HEK293T (cell line): Measurements from ENCODE around the gene CPM.

Source experiments
- CTCF ChIA-PET: fragments of 350-600 bp; formaldehyde crosslinking; extraction: SDS; loops from one replicate; lab custom pipeline; 2021; ENCODE audit warnings: antibody characterized with exemption, inconsistent platforms; lab: Yijun Ruan, JAX
- POLR2A ChIA-PET: fragments of 350-600 bp; formaldehyde crosslinking; extraction: SDS; loops from one replicate; lab custom pipeline; 2020; ENCODE audit warnings: antibody characterized with exemption, inconsistent platforms; lab: Yijun Ruan, JAX
- DNase-seq: peaks from one replicate; pipeline ENCODE4 v3.0.0; 2012; ENCODE audit warnings: mixed read lengths; ENCODE audit errors: extremely low spot score
- ARNT ChIP-seq: fragments of 450-650 bp; IDR thresholded peaks from 2 replicates; pipeline ENCODE4 v1.6.1; 2017; ENCODE audit warnings: mild to moderate bottlenecking
- BHLHE40 ChIP-seq: fragments of 450-650 bp; IDR thresholded peaks from 2 replicates; pipeline ENCODE4 v1.6.1; 2016; ENCODE audit warnings: mild to moderate bottlenecking, moderate library complexity, borderline replicate concordance
- CTBP1 ChIP-seq: fragments of 450-650 bp; IDR thresholded peaks from 2 replicates; pipeline ENCODE4 v1.6.1; 2016; ENCODE audit warnings: borderline replicate concordance
- ELF4 ChIP-seq: fragments of 450-650 bp; IDR thresholded peaks from 2 replicates; pipeline ENCODE4 v1.6.1; 2017; ENCODE audit warnings: antibody characterized with exemption
- FOXA1 ChIP-seq: fragments of 450-650 bp; IDR thresholded peaks from 2 replicates; pipeline ENCODE4 v1.6.1; 2016; ENCODE audit warnings: mild to moderate bottlenecking
- FOXK2 ChIP-seq: fragments of 450-650 bp; IDR thresholded peaks from 2 replicates; pipeline ENCODE4 v1.6.1; 2016; ENCODE audit warnings: mild to moderate bottlenecking
- FOXM1 ChIP-seq: fragments of 450-650 bp; IDR thresholded peaks from 2 replicates; pipeline ENCODE4 v1.6.1; 2017; ENCODE audit warnings: mild to moderate bottlenecking, borderline replicate concordance
- HDGF ChIP-seq: fragments of 450-650 bp; IDR thresholded peaks from 2 replicates; pipeline ENCODE4 v1.6.1; 2017; ENCODE audit warnings: antibody characterized with exemption, borderline replicate concordance
- L3MBTL2 ChIP-seq: fragments of 450-650 bp; conservative IDR thresholded peaks from 2 replicates; pipeline ENCODE4 v1.6.1; 2016; ENCODE audit warnings: mild to moderate bottlenecking
- LEF1 ChIP-seq: fragments of 450-650 bp; IDR thresholded peaks from 2 replicates; pipeline ENCODE4 v1.6.1; 2017; ENCODE audit warnings: mild to moderate bottlenecking, borderline replicate concordance
- NFRKB ChIP-seq: fragments of 450-650 bp; IDR thresholded peaks from 2 replicates; pipeline ENCODE4 v1.6.1; 2016; ENCODE audit warnings: mild to moderate bottlenecking, moderate library complexity
- SP1 ChIP-seq: fragments of 450-650 bp; IDR thresholded peaks from 2 replicates; pipeline ENCODE4 v1.6.1; 2017
- SUZ12 ChIP-seq: fragments of 450-650 bp; IDR thresholded peaks from 2 replicates; pipeline ENCODE4 v1.6.1; 2016; ENCODE audit warnings: mild to moderate bottlenecking
- TARDBP ChIP-seq: fragments of 450-650 bp; IDR thresholded peaks from 2 replicates; pipeline ENCODE4 v1.6.1; 2016
- ZNF384 ChIP-seq: fragments of 450-650 bp; IDR thresholded peaks from 2 replicates; pipeline ENCODE4 v1.6.1; 2016
- TF ChIP-seq, protein P1 (sequence below): fragments of 450-650 bp; IDR thresholded peaks from 2 replicates; pipeline ENCODE4 v1.6.1; 2016

Gene CPM

GRCh38 chr12:68887641-68888040 is 45.3 kb downstream of the CPM start:
- CTCF ChIA-PET, result no interaction called here
- DNase-seq, result no peak
- POLR2A ChIA-PET, result no interaction called here
- TF ChIP-seq BHLHE40 (no peak), NFRKB (no peak), L3MBTL2 (no peak), SUZ12 (no peak), HDGF (no peak), SP1 (no peak), FOXA1 (no peak), FOXM1 (no peak), TARDBP (no peak), LEF1 (no peak), ELF4 (no peak), ZNF384 (no peak), CTBP1 (no peak)
- TF ChIP-seq, protein P1, sequence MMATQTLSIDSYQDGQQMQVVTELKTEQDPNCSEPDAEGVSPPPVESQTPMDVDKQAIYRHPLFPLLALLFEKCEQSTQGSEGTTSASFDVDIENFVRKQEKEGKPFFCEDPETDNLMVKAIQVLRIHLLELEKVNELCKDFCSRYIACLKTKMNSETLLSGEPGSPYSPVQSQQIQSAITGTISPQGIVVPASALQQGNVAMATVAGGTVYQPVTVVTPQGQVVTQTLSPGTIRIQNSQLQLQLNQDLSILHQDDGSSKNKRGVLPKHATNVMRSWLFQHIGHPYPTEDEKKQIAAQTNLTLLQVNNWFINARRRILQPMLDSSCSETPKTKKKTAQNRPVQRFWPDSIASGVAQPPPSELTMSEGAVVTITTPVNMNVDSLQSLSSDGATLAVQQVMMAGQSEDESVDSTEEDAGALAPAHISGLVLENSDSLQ, result no peak

- CTCF ChIA-PET, result no interaction called here
- POLR2A ChIA-PET, result no interaction called here
- DNase-seq, result no peak
Measured at GRCh38 chr12:68886636-68887572, 46.1 kb downstream of the CPM start.

DNA sequence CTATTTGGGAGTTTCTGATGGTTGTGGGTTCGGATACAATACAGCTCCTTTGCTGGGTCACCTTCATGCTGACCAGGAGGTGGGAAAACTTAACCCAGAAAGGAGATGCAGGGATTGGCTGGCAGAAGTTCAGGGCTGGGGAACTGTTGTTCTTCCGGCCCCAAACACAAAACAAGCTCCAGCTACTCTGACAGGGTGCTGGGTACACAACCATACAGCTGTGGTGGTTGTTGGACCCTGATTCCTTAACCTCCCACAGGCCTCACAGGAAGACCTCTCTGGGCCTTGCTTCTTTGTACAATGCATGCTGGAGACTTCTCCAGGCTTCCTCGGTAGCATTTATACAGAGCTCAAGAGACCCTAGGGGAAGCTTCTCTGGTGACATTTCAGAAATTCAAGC is 47.6 kb downstream of the CPM start:
- POLR2A ChIA-PET, result no interaction called here
- CTCF ChIA-PET, result no interaction called here
- no peak for DNase-seq
- TF ChIP-seq L3MBTL2 (no peak), SUZ12 (no peak), FOXK2 (no peak), BHLHE40 (no peak), ZNF384 (no peak), FOXA1 (no peak), ELF4 (no peak), SP1 (no peak), FOXM1 (no peak), CTBP1 (no peak), NFRKB (no peak), LEF1 (no peak)
- TF ChIP-seq, protein P1, result no peak

More at GRCh38 chr12:68886636-68887572, 46.1 kb downstream of the CPM start:
- TF ChIP-seq SUZ12 (no peak), CTBP1 (no peak), L3MBTL2 (no peak), NFRKB (no peak), SP1 (no peak), ARNT (no peak), HDGF (no peak), FOXK2 (no peak), ELF4 (no peak), LEF1 (no peak), BHLHE40 (no peak), ZNF384 (no peak), TARDBP (no peak)
- TF ChIP-seq, protein P1, result no peak

- POLR2A ChIA-PET, result no interaction called here
- TF ChIP-seq SP1 (no peak), ELF4 (no peak), ARNT (no peak), BHLHE40 (no peak), FOXK2 (no peak), CTBP1 (no peak), TARDBP (no peak), FOXA1 (no peak), SUZ12 (no peak), L3MBTL2 (no peak)
- TF ChIP-seq, protein P1, result no peak
- CTCF ChIA-PET, result no interaction called here
- DNase-seq, result no peak
Measured at GRCh38 chr12:68884251-68884650, 48.7 kb downstream of the CPM start.

GRCh38 chr12:68883151-68883550 is 49.8 kb downstream of the CPM start:
- no peak for TF ChIP-seq SP1
- no peak for TF ChIP-seq LEF1
- no peak for TF ChIP-seq L3MBTL2
- no peak for TF ChIP-seq FOXK2
- no peak for TF ChIP-seq SUZ12
- TF ChIP-seq, protein P1, result no peak
- no peak for TF ChIP-seq FOXA1
- no peak for TF ChIP-seq TARDBP
- no peak for DNase-seq
- ChIA-PET CTCF (no interaction called here), POLR2A (no interaction called here)
